GM06990 (cell line): Measurements from ENCODE around the gene STIM2.

Experiments
- DNase-seq: peaks from one replicate; pipeline ENCODE4 v3.0.0-alpha.2; 2011; ENCODE audit not compliant: insufficient read length; ENCODE audit errors: extremely low read depth
- H3K27me3 ChIP-seq: replicated peaks from 2 replicates; pipeline ENCODE4 v1.6.0; 2011; ENCODE audit warnings: low read length; ENCODE audit not compliant: control insufficient read depth, insufficient read depth
- H3K36me3 ChIP-seq: 2 replicates; pipeline ENCODE4 v1.5.1; 2011; ENCODE audit warnings: low read length; ENCODE audit not compliant: control insufficient read depth, insufficient read depth
- H3K4me3 ChIP-seq: replicated peaks from 2 replicates; pipeline ENCODE4 v1.5.1; 2011; ENCODE audit warnings: low read depth, mild to moderate bottlenecking, control low read depth, low read length
- TF ChIP-seq, protein P1 (sequence below): IDR thresholded peaks from 2 replicates; pipeline ENCODE4 v1.5.1; 2011; ENCODE audit warnings: low read length, control low read depth, mild to moderate bottlenecking, inconsistent platforms; ENCODE audit not compliant: insufficient read depth, poor library complexity, severe bottlenecking

Gene STIM2

DNA sequence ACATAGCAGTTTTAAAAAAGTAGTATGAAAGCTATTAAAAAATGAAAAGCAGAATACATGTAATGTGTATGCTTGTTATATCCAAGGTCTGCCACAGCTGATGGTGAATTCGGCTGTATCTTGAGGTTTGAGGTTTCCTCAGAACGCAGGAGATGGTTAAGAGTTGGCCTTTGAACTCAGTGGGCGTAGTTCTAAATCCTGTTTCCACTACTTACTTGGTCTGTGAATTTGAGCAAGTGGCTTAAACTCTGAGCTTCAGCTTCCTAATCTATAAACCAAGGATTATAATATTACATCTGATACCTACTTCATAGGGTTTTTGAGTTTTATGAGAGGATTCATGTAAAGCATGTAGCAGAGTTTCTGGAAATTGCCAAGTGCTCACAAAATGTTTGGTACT lies 125.2 kb downstream of the STIM2 start:
- TF ChIP-seq, protein P1, sequence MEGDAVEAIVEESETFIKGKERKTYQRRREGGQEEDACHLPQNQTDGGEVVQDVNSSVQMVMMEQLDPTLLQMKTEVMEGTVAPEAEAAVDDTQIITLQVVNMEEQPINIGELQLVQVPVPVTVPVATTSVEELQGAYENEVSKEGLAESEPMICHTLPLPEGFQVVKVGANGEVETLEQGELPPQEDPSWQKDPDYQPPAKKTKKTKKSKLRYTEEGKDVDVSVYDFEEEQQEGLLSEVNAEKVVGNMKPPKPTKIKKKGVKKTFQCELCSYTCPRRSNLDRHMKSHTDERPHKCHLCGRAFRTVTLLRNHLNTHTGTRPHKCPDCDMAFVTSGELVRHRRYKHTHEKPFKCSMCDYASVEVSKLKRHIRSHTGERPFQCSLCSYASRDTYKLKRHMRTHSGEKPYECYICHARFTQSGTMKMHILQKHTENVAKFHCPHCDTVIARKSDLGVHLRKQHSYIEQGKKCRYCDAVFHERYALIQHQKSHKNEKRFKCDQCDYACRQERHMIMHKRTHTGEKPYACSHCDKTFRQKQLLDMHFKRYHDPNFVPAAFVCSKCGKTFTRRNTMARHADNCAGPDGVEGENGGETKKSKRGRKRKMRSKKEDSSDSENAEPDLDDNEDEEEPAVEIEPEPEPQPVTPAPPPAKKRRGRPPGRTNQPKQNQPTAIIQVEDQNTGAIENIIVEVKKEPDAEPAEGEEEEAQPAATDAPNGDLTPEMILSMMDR = no peak
- H3K4me3 ChIP-seq = no peak overlapping the region
- DNase-seq = no peak

DNA sequence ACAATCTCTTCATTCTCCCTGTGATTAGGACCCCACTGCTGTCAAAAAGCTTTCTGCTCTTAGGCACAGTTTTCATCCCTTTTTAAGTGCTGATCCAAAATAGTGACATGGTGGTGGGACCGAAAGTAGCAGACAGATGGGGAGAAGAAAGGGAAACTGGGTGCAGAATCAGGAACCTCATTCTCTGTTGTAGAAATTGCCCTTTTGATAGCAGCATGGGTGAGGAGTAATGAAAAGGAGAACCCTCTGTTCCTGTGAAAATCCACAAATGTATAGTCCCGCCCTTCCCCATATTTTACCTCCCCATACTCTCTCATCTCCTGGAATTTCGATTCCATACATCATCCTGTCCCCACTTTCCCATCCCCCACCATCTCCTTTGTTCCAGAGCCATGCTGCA lies 126.5 kb downstream of the STIM2 start:
- H3K27me3 ChIP-seq = no peaks in the 10 kb centered on the region
- no peak for DNase-seq
- no peaks in the 10 kb centered on the region for H3K36me3 ChIP-seq
- TF ChIP-seq, protein P1 = no peak
- no peak overlapping the region for H3K4me3 ChIP-seq

More for the DNA sequence above, 125.2 kb downstream of the STIM2 start:
- Histone ChIP-seq H3K36me3 (no peaks in the 10 kb centered on the region), H3K27me3 (no peaks in the 10 kb centered on the region)

- TF ChIP-seq, protein P1 = no peak
- no peak for DNase-seq
- no peak overlapping the region for H3K4me3 ChIP-seq
- H3K27me3 ChIP-seq = no peaks in the 10 kb centered on the region
- H3K36me3 ChIP-seq = no peaks in the 10 kb centered on the region
These were observed 130.4 kb downstream of the STIM2 start for GRCh38 chr4:26991057-26991456.

DNA sequence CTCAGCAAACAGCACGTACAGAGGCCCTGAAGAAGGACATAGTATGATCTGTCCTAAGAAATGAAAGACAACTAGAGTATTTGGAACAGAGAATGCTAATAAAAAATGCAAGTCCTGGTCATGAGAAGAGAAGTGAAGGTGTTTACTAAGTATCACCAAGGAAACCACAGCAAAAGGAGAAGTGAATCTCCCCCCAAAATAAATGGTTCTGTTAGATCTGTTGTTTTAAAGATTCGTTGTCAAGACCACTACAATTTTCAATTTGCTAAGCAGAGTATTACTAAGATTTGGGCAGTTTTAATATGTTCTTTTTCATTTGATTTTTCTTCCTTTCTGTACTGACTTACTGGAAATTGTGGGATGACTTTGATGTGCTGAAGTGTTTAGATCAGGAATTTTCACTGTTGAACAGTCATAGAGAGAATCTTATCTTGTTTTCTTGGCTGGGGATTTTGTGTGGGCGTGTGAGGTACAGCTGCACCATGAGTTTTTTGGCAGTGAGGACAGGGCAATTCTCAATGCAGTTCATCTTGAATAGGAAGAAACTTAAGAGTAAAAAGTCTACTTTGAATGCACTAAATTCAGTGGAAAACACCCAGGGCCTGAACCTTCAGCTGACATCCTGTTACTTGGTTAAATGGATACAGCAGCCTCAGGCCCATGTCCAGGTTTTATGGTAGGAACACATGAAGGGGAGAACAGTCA lies 132.2 kb downstream of the STIM2 start:
- TF ChIP-seq, protein P1 = no peak
- peak overlapping the region; percentile 26 for H3K4me3 ChIP-seq
- DNase-seq = peak; percentile 60

GRCh38 chr4:26993539-26993938 lies 132.9 kb downstream of the STIM2 start:
- TF ChIP-seq, protein P1 = no peak
- no peak for DNase-seq
- Histone ChIP-seq H3K36me3 (no peaks in the 10 kb centered on the region), H3K4me3 (no peak overlapping the region), H3K27me3 (no peaks in the 10 kb centered on the region)

More for the DNA sequence above, 132.2 kb downstream of the STIM2 start:
- no peaks in the 10 kb centered on the region for H3K27me3 ChIP-seq
- no peaks in the 10 kb centered on the region for H3K36me3 ChIP-seq
